HG03460 (cell line): ENCODE data around the gene PFDN2.
"Not testable (repeated sequence)": the region's sequence is repeated elsewhere in the genome, so short reads cannot be mapped to it uniquely, and the experiment has no call there.

ENCODE experiments used
- ATAC-seq: cut with Tn5 transposase; IDR thresholded peaks from one replicate; pipeline ENCODE4 v1.9.1; 2021; ENCODE audit not compliant: unreplicated experiment

PFDN2 gene

DNA sequence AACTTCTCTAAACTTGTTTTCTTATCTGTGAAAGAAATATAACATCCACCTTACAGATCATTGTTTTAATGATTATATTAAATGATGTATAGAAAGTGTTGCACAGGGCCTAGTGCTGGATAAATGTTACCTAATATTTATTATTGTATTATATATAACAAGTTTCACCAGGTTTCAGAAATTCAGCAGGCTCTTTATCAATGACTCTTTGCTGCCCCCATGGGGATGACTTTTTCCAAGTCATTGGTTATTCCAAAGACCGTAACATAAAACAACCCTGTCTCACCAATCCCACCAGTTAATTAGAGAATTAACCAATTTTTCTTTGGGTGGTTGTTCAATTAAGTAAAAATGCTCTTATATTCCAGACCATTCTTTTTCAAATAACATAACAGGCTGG lies 21.9 kb upstream of the PFDN2 start:
- no peak for ATAC-seq

DNA sequence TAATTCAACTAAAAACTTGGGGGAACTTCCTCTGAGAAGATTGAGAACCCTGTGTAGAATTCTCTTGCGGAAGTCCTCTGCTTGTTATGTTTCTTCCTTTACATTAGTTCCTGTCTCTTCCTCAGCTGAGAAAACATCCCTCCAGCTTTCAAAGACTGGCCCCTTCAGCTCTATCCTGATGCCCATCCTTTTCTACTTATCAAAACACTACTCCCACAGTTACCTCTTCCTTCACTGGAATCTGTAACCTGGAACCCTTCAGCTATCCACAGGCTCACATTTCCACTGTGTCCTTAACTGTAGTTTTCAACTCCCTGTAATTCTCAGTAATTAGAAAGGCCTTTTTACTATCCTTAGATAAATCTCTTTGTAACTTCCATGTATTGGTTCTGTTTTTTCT lies 20.6 kb upstream of the PFDN2 start:
- no peak for ATAC-seq

DNA sequence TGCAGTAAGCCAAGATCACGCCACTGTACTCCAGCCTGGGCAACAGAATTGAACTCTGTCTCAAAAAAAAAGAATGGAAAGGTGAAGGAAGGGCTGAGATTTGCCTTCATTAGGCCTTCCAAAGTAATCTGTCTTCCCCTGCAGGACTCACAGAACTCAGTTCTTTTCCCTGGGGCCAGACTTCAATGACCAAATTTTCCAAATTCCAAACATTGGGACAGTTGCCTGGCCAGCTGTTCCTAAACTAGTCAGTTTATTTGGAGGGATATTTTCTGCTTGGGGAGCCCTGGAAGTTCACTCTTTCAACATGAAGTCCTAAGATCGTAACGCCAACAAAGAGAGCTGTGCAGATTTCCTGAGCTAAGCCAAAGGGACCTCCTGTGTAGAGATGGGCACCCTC lies 20.0 kb upstream of the PFDN2 start:
- no peak for ATAC-seq

DNA sequence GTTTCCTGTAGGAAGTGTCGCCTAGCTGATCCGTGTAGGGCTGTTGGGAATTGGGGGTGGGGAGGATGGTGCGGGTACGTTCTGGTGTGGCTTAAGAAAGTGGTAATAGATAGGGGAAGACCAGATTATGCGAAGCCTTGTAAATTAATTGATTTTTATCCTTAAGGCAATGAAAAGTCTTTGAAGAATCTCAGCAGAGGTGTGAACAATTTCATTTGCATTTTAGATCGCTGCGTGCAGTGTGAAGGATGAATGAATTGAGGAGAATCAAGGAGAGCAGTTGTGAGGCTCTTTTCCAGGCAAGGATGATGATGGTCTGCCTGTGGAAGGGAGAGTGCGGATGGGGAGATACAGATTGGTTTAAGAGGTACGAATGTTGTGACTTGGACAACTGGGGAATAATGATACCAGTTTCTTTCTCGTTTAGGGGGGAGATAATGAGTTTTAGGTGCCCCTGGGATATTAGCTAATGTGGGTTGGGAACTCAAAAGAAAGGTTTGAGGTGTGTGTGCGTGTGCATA lies 15.4 kb upstream of the PFDN2 start:
- ATAC-seq = no peak

DNA sequence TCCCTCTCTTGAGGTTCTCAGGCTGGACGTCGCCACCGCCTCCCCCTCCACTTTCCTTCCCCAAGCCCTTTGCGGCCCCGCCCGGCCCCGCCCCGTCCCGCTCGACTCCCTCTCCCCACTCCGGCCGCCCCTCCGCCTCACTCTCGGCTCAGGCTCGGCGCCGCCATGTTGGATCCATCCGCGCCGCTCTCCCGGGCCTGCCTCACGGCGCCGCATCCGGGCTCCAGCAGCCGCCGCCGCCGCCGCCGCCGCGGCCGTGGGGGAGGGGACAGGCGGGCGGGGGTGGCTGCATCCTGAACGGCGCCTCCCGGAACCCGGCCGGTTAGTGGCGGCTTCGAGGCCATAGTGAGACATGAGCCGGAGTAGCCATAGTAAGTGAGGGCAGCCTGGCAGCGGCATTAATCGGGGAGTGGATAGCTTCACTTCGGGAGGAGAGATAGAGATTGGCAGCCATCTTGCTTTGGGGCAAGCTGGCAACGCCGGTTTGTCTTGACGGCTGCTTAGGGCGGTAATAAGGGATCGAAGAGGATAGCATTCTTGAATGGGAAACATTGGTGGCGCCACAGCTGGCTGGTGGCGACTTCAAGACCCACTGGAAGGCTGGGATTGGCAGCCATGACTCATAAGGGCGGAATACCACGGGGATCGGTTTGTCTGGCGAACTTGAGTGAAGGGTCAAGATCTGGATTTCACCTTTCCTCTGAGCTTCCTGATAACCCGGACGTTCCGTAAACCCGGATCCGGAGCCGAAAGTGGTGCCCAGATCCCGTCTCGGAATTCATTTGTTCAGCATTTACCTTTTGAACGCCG lies 14.8 kb upstream of the PFDN2 start, which contains the start of gene DEDD:
Gene DEDD, minus strand, starts transcription at position 258 of the 810 bp plus-strand sequence. CDS start 8,205 bp downstream, outside the sequence.
- ATAC-seq = peak; percentile 94

DNA sequence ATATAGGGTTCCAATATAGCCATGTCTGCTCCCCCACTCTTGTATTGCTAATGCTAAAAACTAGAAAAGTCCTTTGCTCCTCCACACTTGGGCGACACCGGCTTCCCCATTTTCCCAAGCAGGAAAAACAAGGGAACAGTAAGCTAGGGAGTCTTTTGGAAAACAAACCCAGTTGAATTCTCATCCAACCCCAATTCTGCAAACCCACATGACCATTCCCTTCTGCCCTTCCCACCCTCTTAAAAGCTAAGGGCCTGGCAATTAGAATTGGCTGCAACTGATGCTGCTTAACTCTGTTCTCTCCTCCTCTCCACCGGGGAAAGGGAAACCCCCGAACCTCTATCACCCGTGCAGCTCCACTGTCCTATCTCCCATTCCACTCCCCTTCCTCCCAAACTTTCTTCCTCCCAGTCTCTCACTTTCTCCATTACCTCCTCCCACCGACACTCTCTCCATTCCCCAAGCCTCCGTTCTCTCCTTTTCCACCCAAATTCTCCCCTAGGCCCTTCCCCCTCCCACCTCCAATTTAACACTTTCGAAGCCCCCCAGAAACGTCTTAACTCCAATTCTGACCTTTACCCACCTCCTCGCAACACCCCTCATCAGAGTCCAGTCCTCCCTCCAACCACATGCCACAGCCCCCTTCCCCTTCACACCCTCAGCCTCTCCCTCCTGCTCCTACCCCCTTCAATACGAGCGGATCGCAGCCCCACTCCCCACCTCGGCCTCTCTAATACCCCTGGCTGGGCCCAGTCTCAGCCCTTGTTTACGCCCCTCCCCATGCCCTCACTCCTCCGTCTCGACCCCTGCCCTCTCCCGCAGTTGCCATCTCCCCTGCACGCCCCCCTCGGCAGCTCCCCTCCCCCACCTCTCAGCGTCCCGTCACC lies 13.9 kb upstream of the PFDN2 start:
- peak; percentile 5 for ATAC-seq

DNA sequence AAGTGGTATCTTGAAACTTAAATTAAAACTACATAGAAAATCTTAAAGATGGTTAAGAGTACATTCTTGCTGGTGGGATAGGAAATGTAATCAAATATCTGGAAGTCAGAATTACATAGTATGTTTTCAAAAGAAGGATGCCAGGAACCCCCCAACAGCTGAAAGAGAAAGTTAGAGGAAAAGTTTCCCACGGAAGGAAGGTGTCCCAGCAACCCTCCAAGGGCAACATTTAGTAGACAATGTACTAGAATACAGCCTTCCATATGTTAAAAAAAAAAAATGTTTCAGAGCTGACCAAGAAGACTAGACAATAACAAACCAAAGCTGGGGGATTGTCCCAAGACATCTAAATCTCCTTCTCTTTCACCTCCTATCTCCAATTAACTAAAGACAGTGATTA lies 12.4 kb upstream of the PFDN2 start:
- no peak for ATAC-seq

DNA sequence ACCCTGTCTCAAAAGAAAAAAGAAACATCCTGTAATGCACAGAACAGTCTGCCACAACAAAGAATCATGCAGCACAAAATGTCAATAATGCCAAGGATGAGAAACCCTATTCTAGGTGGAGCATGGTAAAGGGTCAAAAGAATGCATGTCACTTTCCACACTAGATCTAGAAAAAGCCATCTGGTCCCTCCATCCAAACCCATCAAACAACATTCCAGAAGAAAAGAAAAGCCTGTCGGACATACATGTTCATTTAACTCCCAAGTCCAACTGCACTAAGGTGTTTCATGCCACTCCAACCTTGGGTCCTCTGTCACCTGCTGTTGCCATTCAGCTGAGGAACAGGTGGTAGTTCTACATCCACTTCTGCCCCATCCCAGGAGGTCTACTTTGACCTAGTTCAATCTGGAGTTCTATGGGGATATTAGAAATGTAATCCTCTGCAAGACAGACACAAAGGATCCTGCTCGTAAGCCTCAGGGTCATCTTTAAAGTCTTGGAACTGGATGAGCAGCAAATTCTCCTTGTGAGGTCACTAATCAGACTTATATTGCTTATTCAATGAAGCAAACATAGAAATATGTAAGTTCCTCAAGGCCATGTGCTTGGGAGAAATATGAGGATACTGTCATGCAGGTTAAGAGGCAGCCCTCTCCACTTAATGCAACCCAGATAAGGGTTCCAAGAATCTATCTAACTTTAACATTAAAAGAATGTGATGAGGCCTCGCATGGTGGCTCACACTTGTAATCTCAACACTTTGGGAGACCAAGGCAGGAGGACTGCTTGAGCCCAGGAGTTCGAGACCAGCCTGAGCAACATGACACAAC lies 11.0 kb upstream of the PFDN2 start:
- no peak for ATAC-seq

DNA sequence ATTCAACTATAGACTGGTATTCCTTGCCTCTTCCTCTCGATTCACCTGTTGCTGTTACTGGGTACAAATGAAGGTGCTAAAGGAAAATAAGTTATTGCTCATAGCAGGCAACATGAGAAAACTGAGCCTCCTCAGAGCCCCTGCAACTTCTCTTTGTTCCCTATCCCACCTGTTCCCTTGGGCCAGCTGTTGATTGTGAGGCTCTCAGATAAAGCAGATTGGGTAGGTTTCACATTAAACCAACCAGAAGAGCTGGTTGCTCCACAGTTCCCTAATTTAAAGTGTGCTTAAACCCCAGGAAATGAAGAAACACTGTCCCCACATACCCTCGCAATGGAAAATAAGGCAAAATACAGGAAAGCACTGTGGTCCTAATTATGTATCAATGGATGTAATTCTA lies 9.8 kb upstream of the PFDN2 start:
- ATAC-seq = no peak

DNA sequence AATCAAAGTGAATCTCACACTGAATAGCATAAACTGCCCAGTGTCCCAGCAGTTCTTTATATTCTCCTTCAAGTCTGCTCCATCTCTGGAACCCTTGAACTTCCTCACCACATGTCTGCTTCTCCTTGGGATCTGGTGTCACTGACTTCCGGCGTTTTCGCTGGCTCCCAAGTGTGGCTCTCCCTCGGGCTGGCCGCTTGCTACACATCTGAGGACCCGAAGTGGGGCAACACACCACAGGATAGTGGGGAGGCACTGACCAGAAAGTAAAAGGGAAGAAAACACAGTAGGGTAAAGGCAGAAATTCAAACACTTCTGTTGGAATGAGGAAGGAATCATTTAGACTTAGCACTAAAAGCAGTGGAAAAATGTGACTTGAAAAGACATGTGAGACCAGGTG lies 5.1 kb upstream of the PFDN2 start:
- no peak for ATAC-seq

GRCh38 chr1:161121834-161122233 lies 4.0 kb upstream of the PFDN2 start:
- no peak for ATAC-seq

DNA sequence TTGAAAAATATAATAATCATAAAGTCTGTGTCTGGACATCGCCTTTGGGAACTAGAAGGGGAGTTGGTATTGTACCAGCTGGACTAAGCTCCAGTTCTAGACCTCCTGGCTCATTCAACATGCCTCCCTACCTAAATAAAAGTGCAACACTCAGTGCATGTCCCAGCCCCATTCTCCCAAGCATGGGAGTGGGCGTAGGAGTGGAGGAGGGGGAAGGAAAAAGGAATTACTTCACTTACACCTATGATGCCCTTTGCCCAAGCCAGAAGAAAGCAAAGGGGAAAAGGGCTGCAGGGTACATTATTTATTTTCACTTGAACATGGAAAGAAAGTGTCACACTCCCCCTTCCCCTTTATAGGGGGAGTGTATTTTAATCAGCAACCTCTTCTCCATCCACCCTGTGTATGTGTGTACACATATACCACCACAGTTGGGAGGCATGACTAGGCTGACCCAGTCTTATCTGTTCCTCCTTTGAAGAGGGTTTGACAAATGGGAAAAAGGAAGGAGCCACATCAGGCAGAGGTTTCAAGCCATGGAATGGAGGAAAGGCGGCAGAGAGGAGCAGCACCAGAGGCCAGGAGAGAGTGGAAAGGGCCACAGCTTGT lies 3.3 kb upstream of the PFDN2 start:
- no peak for ATAC-seq

DNA sequence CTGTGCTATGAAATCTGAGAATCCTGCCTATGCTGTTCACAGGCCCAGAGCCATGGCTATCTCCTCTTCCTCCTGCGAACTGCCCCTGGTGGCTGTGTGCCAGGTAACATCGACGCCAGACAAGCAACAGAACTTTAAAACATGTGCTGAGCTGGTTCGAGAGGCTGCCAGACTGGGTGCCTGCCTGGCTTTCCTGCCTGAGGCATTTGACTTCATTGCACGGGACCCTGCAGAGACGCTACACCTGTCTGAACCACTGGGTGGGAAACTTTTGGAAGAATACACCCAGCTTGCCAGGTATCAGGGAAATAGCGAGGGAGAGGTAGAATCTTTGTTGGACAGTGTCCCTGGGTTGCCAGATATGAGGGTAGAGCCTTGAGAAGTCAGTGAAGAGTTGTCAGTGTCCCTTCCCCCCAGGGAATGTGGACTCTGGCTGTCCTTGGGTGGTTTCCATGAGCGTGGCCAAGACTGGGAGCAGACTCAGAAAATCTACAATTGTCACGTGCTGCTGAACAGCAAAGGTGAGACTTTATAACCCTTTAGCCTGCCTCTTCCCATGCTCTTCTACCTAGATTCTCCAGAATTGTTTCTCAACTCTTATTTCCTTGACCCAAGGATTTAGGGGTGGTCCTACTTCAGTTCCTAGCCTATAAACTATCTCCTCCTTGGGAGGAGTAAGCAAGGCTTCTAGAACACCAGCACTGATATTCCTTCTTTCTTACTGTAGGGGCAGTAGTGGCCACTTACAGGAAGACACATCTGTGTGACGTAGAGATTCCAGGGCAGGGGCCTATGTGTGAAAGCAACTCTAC lies 1.5 kb upstream of the PFDN2 start:
- ATAC-seq = peak; percentile 47

- not testable (repeated sequence) for ATAC-seq
Measured at GRCh38 chr1:161115961-161116360, 1.9 kb downstream of the PFDN2 start.

DNA sequence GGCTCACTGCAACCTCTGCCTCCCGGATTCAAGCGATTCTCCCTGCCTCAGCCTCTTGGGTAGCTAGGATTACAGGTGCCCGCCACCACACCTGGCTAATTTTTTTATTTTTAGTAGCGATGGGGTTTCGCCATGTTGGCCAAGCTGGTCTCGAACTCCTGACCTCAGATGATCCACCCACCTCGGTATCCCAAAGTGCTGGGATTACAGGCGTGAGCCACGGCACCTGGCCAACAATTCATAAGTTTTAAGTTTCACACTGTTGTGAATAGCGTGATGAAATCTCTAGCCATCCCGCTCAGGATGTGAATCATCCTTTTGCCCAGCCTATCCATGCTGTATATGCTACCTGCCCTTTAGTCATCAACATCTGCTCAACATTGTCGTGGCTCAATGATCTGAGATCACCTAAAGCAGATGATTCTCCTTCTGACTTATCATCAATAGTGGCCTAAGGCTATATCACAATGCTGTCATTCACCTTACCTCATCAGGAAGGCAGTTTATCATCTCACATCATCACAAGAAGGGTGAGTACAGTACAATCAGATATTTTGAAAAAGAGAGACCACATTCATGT lies 2.6 kb downstream of the PFDN2 start:
- no peak for ATAC-seq

DNA sequence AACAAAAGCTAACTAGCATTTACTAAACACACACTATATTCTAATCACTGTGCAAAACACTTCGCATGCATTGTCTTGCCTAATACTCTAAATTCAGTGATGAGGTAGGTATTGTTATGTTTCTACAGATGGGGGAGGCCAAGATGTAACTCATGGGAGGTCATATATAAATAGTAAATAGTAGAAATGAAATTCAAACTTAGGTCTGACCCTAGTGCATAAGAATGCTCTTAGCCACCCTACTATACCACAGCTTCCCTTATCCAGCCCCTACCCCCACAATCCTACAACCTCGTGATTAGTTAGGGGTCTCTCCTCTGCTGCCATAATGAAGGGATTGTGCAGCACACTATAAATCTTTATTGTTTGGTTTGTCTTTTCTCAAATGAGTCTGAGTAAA lies 3.3 kb downstream of the PFDN2 start:
- no peak for ATAC-seq

DNA sequence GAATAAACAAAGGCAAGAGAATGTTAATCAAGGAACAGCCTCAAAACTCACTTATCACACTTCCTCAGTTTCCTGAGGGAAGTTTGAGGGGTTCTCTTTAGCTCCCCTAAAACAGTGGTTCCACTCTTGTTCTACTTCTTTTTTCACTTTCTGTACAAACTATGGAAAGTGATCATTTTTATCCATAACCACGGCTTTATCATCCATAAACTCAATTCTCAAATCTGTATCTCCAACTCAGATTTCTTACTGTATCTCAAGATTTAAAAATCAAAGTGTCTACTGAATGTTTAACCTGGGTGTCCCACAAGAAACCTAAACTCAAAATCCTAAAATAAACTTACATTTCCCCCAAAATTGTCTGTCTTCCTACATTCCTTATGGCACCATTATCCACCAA lies 3.9 kb downstream of the PFDN2 start:
- no peak for ATAC-seq

GRCh38 chr1:161111527-161111926 lies 6.3 kb downstream of the PFDN2 start:
- no peak for ATAC-seq

DNA sequence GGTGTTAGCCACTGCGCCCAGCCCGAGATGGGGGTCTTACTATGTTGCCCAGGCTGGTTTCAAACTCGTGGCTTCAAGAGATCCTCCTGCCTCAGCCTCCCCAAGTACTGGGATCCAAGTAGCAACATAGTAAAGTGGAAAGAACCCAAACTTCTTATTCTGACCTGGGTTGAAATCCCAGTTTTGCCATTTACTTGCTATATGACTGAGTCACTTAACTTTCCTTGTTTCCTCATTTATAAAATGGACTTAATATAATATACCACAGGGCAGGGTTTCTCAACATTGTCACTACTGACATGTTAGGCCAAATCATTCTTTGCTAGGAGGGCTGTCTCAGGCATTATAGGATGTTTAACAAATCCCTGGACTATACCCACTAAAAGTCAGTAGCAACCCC lies 6.7 kb downstream of the PFDN2 start:
- ATAC-seq = no peak
